Neural crest cell (in vitro differentiated cells): Measurements from ENCODE around the gene MGME1. TPM values are rescaled to one million over a fixed set of nuclear protein-coding genes. Genes with fewer than 3 reads are reported as not detected.

Experiments used
- DNase-seq: peaks from one replicate; pipeline ENCODE4 v3.0.0; 2021; ENCODE audit warnings: low read depth, mixed read lengths, low spot score
- H3K27ac Mint-ChIP-seq: one replicate; pipeline ENCODE4 v1.8.0; 2021; ENCODE audit warnings: mild to moderate bottlenecking, mixed read lengths; ENCODE audit not compliant: unreplicated experiment
- H3K27me3 Mint-ChIP-seq: 2 replicates; pipeline ENCODE4 v1.8.0; 2021; ENCODE audit warnings: low read depth, mild to moderate bottlenecking, mixed read lengths
- H3K36me3 Mint-ChIP-seq: 2 replicates; pipeline ENCODE4 v1.8.0; 2021; ENCODE audit warnings: low read depth, mild to moderate bottlenecking, mixed read lengths
- H3K4me1 Mint-ChIP-seq: 2 replicates; pipeline ENCODE4 v1.8.0; 2021; ENCODE audit warnings: mixed read lengths
- H3K4me3 Mint-ChIP-seq: one replicate; pipeline ENCODE4 v1.8.0; 2021; ENCODE audit warnings: mild to moderate bottlenecking, mixed read lengths
- H3K9me3 Mint-ChIP-seq: 2 replicates; pipeline ENCODE4 v1.8.0; 2021; ENCODE audit warnings: mixed read lengths
- total RNA-seq: library from RNA; stranded (reverse); gene quantifications from 2 replicates; pipeline ENCODE4 v1.2.1, GENCODE V29; 2021
- TF ChIP-seq, protein P1 (sequence below): fragments of 200-600 bp; sonication (generic); conservative IDR thresholded peaks from 2 replicates; pipeline ENCODE4 v1.5.0; 2021; ENCODE audit warnings: antibody characterized with exemption, mild to moderate bottlenecking

The MGME1 gene
- total RNA-seq, 1 donor from 2014 or later = 35.2 TPM

DNA sequence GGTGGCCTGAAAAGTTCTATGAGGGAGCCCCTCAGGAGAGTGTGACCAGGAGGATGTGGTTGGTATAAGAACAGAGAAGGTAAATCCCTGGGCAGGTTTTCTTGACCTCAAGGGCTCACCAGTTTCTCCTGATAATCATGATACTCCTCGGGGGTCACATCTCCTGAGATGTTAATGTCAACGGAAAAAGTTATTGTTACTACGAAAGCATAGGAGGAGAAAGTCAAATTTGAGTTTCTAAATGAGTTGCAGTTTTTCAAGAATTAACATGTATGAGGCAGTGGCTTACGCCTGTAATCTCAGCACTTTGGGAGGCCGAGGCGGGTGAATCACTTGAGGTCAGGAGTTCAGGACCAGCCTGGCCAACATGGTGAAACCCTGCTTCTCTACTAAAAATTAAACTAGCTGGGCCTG is 23.4 kb downstream of the MGME1 start:
- no peak overlapping the region for H3K4me3 Mint-ChIP-seq
- no peak overlapping the region for H3K27ac Mint-ChIP-seq
- TF ChIP-seq, protein P1, sequence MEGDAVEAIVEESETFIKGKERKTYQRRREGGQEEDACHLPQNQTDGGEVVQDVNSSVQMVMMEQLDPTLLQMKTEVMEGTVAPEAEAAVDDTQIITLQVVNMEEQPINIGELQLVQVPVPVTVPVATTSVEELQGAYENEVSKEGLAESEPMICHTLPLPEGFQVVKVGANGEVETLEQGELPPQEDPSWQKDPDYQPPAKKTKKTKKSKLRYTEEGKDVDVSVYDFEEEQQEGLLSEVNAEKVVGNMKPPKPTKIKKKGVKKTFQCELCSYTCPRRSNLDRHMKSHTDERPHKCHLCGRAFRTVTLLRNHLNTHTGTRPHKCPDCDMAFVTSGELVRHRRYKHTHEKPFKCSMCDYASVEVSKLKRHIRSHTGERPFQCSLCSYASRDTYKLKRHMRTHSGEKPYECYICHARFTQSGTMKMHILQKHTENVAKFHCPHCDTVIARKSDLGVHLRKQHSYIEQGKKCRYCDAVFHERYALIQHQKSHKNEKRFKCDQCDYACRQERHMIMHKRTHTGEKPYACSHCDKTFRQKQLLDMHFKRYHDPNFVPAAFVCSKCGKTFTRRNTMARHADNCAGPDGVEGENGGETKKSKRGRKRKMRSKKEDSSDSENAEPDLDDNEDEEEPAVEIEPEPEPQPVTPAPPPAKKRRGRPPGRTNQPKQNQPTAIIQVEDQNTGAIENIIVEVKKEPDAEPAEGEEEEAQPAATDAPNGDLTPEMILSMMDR = no peak

DNA sequence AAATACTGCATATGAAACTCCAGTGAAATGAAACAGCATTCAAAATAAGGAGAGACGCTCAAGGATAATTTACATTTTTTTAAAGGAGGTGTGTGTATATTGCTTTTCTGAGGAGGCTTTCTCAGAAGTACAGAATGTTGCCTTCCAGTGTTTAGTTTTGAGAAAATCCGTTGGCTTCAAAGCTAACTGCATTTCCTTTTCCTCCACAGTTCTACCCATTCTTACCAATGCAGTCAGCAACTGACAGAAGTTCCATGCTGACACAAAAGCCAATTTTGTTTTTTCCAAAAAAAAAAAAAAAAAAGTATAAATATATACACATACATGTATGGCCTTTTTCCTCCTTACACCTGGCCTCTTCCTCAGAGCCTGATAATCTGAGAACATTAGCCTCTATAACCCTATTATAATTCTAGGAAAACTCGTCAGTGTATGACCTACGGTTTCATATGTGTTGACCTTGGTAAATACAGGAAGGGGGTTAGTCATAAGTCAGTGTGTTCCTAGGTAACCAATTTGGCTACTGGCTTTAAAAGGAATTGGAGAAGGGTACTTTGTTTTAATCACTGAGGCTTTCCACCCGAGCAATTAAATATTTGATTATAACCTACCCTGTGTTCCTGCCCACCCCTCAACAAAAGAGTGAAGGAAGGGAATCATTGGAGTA is 24.2 kb downstream of the MGME1 start:
- no peak for DNase-seq
- H3K9me3 Mint-ChIP-seq = no peaks in the 10 kb centered on the region
- peaks cover 7% of the 10 kb centered on the region for H3K4me1 Mint-ChIP-seq
- no peak overlapping the region for H3K4me3 Mint-ChIP-seq
- H3K27me3 Mint-ChIP-seq = no peaks in the 10 kb centered on the region
- H3K27ac Mint-ChIP-seq = no peak overlapping the region
- H3K36me3 Mint-ChIP-seq = peaks cover 3% of the 10 kb centered on the region
- TF ChIP-seq, protein P1 = no peak

More for the DNA sequence above, 23.4 kb downstream of the MGME1 start:
- Mint-ChIP-seq H3K27me3 (no peaks in the 10 kb centered on the region), H3K9me3 (no peaks in the 10 kb centered on the region), H3K36me3 (peaks cover 5% of the 10 kb centered on the region), H3K4me1 (peaks cover 7% of the 10 kb centered on the region)
- no peak for DNase-seq

DNA sequence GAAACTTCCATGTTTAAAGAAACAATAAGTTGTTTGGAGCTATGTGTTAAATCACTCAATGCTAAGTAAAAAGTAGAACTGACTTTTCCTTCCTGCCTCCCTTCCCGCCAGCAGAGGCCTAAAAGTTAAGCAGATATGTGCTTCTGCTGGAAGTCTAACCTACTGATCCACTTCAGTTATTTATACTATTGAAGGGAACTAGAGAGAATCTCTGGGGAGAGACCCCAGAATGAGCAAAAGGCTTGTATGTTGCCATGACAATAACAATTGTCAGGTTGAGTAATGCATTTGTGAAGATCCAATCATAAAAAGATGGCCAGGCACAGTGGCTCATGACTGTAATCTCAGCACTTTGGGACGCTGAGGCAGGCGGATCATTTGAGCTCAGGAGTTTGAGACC is 24.7 kb downstream of the MGME1 start:
- Mint-ChIP-seq H3K27me3 (no peaks in the 10 kb centered on the region), H3K27ac (no peak overlapping the region), H3K36me3 (peaks cover 3% of the 10 kb centered on the region), H3K9me3 (no peaks in the 10 kb centered on the region), H3K4me1 (peaks cover 7% of the 10 kb centered on the region), H3K4me3 (no peak overlapping the region)
- no peak for DNase-seq
- TF ChIP-seq, protein P1 = no peak

DNA sequence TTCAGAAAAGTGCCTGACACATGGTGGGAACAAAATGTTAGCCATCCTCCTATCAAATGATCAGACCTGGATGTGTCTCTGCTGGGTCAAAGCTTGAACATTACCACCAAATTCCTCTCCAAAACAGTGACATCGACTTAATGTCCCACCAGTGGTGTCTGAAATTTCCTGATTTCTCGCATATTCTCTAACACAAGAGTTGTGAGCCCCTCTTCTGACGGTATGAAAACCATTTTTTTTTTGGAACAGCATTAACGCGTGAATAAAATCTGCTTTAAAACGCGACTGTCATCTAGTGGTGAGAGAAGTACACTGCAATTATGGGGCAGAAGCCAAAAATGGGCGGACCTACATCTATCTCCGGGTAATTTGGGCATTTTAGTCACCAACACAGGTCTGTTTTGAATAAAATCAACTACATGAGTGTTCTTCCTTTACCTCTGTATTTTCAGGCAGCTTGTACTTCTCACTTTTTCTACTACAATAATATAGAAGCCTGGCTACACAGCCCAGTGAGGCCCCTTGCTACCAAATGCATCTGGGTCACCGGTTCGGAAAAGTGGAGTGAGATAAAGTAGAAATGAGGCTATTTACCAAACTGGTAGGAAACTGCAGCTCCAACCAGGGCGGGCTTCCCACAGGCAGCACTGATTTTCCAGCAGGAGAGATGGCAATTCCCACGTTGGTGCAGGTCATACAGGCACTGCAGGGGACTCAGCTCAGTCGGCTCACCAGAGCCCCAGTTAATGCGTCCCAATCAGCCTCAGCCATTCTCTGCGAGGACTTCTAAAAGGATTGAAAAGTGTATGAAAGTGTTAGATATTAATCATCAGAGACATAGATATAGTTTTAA is 27.4 kb downstream of the MGME1 start:
- Mint-ChIP-seq H3K9me3 (no peaks in the 10 kb centered on the region), H3K27ac (no peak overlapping the region), H3K27me3 (peaks cover 4% of the 10 kb centered on the region), H3K4me1 (peaks cover 7% of the 10 kb centered on the region), H3K4me3 (no peak overlapping the region), H3K36me3 (no peaks in the 10 kb centered on the region)
- no peak for DNase-seq
- TF ChIP-seq, protein P1 = peak; percentile 84

DNA sequence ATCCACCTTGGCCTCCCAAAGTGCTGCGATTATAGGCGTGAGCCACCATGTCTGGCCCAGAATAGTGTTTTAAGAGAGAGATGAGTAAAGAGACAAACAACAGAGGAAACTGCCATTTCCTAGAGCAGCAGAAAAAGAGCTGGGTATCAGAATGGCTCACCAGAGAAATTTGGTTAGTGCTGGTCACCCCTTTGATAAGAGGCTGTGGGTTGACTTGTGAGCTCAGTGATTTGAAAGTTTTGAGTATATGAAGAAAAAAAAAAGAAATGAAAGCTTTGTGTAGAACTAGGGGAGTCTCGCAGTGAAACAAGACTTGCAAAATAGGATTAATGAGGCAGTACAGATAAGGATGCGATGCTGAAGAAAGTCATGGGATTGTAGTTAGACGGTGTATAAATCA is 29.6 kb downstream of the MGME1 start:
- Mint-ChIP-seq H3K4me1 (peaks cover 11% of the 10 kb centered on the region), H3K27me3 (peaks cover 4% of the 10 kb centered on the region), H3K27ac (no peak overlapping the region), H3K9me3 (no peaks in the 10 kb centered on the region), H3K36me3 (no peaks in the 10 kb centered on the region), H3K4me3 (no peak overlapping the region)
- no peak for DNase-seq
- TF ChIP-seq, protein P1 = no peak
